HEK293 (cell line): Measurements from ENCODE around the gene CLASP2.

ENCODE experiments used
- CTCF ChIA-PET: fragments of 350-600 bp; formaldehyde crosslinking; extraction: SDS; loops from one replicate; lab custom pipeline; 2021; ENCODE audit warnings: antibody characterized with exemption; lab: Yijun Ruan, JAX
- POLR2A ChIA-PET: fragments of 300-600 bp; formaldehyde crosslinking; extraction: SDS; loops from one replicate; lab custom pipeline; 2020; ENCODE audit warnings: antibody characterized with exemption, inconsistent platforms; lab: Yijun Ruan, JAX
- H3K27ac ChIP-seq: fragments of 200-500 bp; sonication (Bioruptor generic); 2 replicates; pipeline ENCODE4 v1.5.1; 2014; ENCODE audit warnings: low read depth, low read length, control low read depth, inconsistent platforms; ENCODE audit errors: extremely low read depth
- H3K36me3 ChIP-seq, 2 experiments: fragments of 200-500 bp in 1 of 2; sonication (Bioruptor generic) in 1 of 2; 1 replicate in 1 of 2; 2 replicates in 1 of 2; pipeline ENCODE4 v1.5.1; 2014 to 2017; ENCODE audit warnings: inconsistent platforms in 2 of 2, low read length in 2 of 2; ENCODE audit not compliant: control insufficient read depth in 2 of 2, insufficient read depth in 1 of 2
- H3K4me1 ChIP-seq: fragments of 200-500 bp; sonication (Bioruptor generic); 2 replicates; pipeline ENCODE4 v1.5.1; 2014; ENCODE audit warnings: mild to moderate bottlenecking, low read length, inconsistent platforms; ENCODE audit not compliant: control insufficient read depth, insufficient read depth
- H3K4me3 ChIP-seq: 2 replicates; pipeline ENCODE4 v1.5.1; 2011; ENCODE audit warnings: low read depth, mild to moderate bottlenecking, control low read depth, low read length, moderate library complexity
- H3K9me3 ChIP-seq: fragments of 200-500 bp; sonication (Bioruptor generic); 2 replicates; pipeline ENCODE4 v1.5.1; 2014; ENCODE audit warnings: low read depth, low read length, inconsistent platforms; ENCODE audit not compliant: control insufficient read depth, insufficient read depth
- BCL11B ChIP-seq: fragments of 450-650 bp; formaldehyde crosslinking; IDR thresholded peaks from 2 replicates; pipeline ENCODE4 v1.5.1; 2016; ENCODE audit warnings: low read depth, missing biosample characterization, missing genetic modification characterization
- GLI2 ChIP-seq: fragments of 450-650 bp; formaldehyde crosslinking; IDR thresholded peaks from 2 replicates; pipeline ENCODE4; 2017; ENCODE audit warnings: missing biosample characterization, missing genetic modification characterization, low read depth, borderline replicate concordance
- MYNN ChIP-seq: fragments of 450-650 bp; formaldehyde crosslinking; IDR thresholded peaks from 2 replicates; pipeline ENCODE4 v1.5.1; 2016; ENCODE audit warnings: missing biosample characterization, missing genetic modification characterization, borderline replicate concordance
- ZBTB20 ChIP-seq: fragments of 450-650 bp; formaldehyde crosslinking; IDR thresholded peaks from 2 replicates; pipeline ENCODE4 v1.5.1; 2016; ENCODE audit warnings: missing biosample characterization, missing genetic modification characterization
- ZFP41 ChIP-seq: fragments of 450-650 bp; formaldehyde crosslinking; IDR thresholded peaks from 2 replicates; pipeline ENCODE4 v1.5.1; 2016; ENCODE audit warnings: missing biosample characterization, missing genetic modification characterization, borderline replicate concordance
- ZNF133 ChIP-seq: fragments of 450-650 bp; formaldehyde crosslinking; IDR thresholded peaks from 2 replicates; pipeline ENCODE4 v1.5.1; 2016; ENCODE audit warnings: missing biosample characterization, missing genetic modification characterization
- ZNF2 ChIP-seq: fragments of 450-650 bp; formaldehyde crosslinking; IDR thresholded peaks from 2 replicates; pipeline ENCODE4 v1.5.1; 2016; ENCODE audit warnings: missing biosample characterization, missing genetic modification characterization
- ZNF211 ChIP-seq: fragments of 450-650 bp; formaldehyde crosslinking; IDR thresholded peaks from 2 replicates; pipeline ENCODE4 v1.5.1; 2016; ENCODE audit warnings: low read depth, missing biosample characterization, missing genetic modification characterization
- ZNF266 ChIP-seq: fragments of 450-650 bp; formaldehyde crosslinking; IDR thresholded peaks from 2 replicates; pipeline ENCODE4 v1.5.1; 2016; ENCODE audit warnings: missing biosample characterization, missing genetic modification characterization, low read depth
- ZNF274 ChIP-seq, 2 experiments: fragments of 200-500 bp in 1 of 2; fragments of 450-650 bp in 1 of 2; sonication (Bioruptor generic) in 1 of 2; formaldehyde crosslinking in 1 of 2; IDR thresholded peaks; 2 replicates each; pipeline versions ENCODE4 v1.5.1 to v1.6.1; 2014 to 2016; ENCODE audit warnings: borderline replicate concordance in 1 of 2, inconsistent platforms in 1 of 2, low read length in 1 of 2, missing biosample characterization in 1 of 2, missing genetic modification characterization in 1 of 2
- ZNF302 ChIP-seq: fragments of 450-650 bp; formaldehyde crosslinking; IDR thresholded peaks from 2 replicates; pipeline ENCODE4 v1.5.1; 2016; ENCODE audit warnings: missing biosample characterization, missing genetic modification characterization, low read depth
- ZNF354C ChIP-seq: fragments of 450-650 bp; formaldehyde crosslinking; IDR thresholded peaks from 2 replicates; pipeline ENCODE4 v1.5.1; 2016; ENCODE audit warnings: missing biosample characterization, missing genetic modification characterization, low read depth, borderline replicate concordance
- ZNF404 ChIP-seq: fragments of 450-650 bp; formaldehyde crosslinking; IDR thresholded peaks from 2 replicates; pipeline ENCODE4 v1.5.1; 2017; ENCODE audit warnings: missing biosample characterization, missing genetic modification characterization
- ZNF514 ChIP-seq: fragments of 450-650 bp; formaldehyde crosslinking; IDR thresholded peaks from 2 replicates; pipeline ENCODE4 v1.5.1; 2016; ENCODE audit warnings: missing biosample characterization, missing genetic modification characterization
- ZNF529 ChIP-seq: fragments of 450-650 bp; formaldehyde crosslinking; IDR thresholded peaks from 2 replicates; pipeline ENCODE4 v1.5.1; 2017; ENCODE audit warnings: missing genetic modification characterization, missing biosample characterization; ENCODE audit not compliant: insufficient replicate concordance
- ZNF558 ChIP-seq: fragments of 450-650 bp; formaldehyde crosslinking; IDR thresholded peaks from 2 replicates; pipeline ENCODE4 v1.5.1; 2016; ENCODE audit warnings: missing biosample characterization, missing genetic modification characterization
- ZNF585B ChIP-seq: fragments of 450-650 bp; formaldehyde crosslinking; IDR thresholded peaks from 2 replicates; pipeline ENCODE4 v1.5.1; 2016; ENCODE audit warnings: missing biosample characterization, missing genetic modification characterization
- ZNF600 ChIP-seq: fragments of 450-650 bp; formaldehyde crosslinking; IDR thresholded peaks from 2 replicates; pipeline ENCODE4 v1.5.1; 2016; ENCODE audit warnings: missing biosample characterization, missing genetic modification characterization
- ZNF660 ChIP-seq: fragments of 450-650 bp; IDR thresholded peaks from 2 replicates; pipeline ENCODE4 v1.5.1; 2018; ENCODE audit warnings: missing biosample characterization, mild to moderate bottlenecking, missing genetic modification characterization
- ZNF843 ChIP-seq: fragments of 450-650 bp; formaldehyde crosslinking; IDR thresholded peaks from 2 replicates; pipeline ENCODE4 v1.5.1; 2016; ENCODE audit warnings: missing biosample characterization, missing genetic modification characterization
- ZXDB ChIP-seq: fragments of 450-650 bp; formaldehyde crosslinking; IDR thresholded peaks from 2 replicates; pipeline ENCODE4 v1.5.1; 2016; ENCODE audit warnings: missing biosample characterization, missing genetic modification characterization
- TF ChIP-seq, protein P1 (sequence below): fragments of 450-650 bp; formaldehyde crosslinking; IDR thresholded peaks from 2 replicates; pipeline ENCODE4 v1.5.1; 2017; ENCODE audit warnings: missing biosample characterization, missing genetic modification characterization
- TF ChIP-seq, protein P2 (sequence below): fragments of 450-650 bp; formaldehyde crosslinking; IDR thresholded peaks from 2 replicates; pipeline ENCODE4 v1.5.1; 2016; ENCODE audit warnings: missing biosample characterization, missing genetic modification characterization
- TF ChIP-seq, protein P3 (sequence below): fragments of 450-650 bp; IDR thresholded peaks from 2 replicates; pipeline ENCODE4 v1.5.1; 2018; ENCODE audit warnings: missing biosample characterization, missing genetic modification characterization

Gene CLASP2

DNA sequence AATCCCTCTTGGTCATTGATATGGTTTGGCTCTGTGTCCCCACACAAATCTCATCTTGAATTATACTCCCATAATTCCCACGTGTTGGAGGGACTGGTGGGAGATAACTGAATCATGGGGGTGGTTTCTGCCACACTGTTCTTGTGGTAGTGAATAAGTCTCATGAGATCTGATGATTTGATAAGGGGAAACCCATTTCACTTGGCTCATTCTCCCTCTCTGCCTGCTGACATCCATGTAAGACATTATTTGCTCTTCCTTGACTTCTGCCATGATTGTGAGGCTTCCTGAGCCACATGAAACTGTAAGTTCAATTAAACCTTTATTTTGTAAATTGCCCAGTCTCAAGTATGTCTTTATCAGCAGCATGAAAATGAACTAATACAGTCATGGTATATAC lies 171.0 kb downstream of the CLASP2 start (continued):
- TF ChIP-seq ZNF133 (tag by site-specific recombination) (no peak), GLI2 (no peak)

DNA sequence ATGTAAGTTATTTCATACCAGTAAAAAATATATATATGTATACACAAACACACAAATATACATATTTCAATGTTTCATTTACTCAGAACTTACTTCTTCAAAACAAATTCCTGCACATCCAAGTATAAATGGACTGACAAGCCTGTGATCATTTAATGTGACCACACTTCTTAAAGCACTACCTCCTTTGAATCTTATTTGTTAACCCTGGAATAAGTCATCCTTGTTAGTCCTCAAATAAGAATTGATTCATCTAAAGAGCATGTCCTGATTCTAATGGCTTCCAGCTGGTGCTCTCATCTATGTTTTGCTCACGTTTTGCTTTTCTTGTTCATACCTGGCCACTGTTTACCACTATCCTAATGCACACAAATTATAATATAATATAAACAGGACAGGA lies 173.9 kb downstream of the CLASP2 start:
- Histone ChIP-seq H3K27ac (no peak overlapping the region), H3K9me3 (no peaks in the 10 kb centered on the region), H3K4me3 (no peak overlapping the region), H3K36me3 (peaks cover 0 to 44% of the 10 kb centered on the region in 2 experiments; a peak in 2 of 3 replicates), H3K4me1 (no peaks in the 10 kb centered on the region)
- TF ChIP-seq, protein P1, sequence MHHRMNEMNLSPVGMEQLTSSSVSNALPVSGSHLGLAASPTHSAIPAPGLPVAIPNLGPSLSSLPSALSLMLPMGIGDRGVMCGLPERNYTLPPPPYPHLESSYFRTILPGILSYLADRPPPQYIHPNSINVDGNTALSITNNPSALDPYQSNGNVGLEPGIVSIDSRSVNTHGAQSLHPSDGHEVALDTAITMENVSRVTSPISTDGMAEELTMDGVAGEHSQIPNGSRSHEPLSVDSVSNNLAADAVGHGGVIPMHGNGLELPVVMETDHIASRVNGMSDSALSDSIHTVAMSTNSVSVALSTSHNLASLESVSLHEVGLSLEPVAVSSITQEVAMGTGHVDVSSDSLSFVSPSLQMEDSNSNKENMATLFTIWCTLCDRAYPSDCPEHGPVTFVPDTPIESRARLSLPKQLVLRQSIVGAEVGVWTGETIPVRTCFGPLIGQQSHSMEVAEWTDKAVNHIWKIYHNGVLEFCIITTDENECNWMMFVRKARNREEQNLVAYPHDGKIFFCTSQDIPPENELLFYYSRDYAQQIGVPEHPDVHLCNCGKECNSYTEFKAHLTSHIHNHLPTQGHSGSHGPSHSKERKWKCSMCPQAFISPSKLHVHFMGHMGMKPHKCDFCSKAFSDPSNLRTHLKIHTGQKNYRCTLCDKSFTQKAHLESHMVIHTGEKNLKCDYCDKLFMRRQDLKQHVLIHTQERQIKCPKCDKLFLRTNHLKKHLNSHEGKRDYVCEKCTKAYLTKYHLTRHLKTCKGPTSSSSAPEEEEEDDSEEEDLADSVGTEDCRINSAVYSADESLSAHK, result no peak
- TF ChIP-seq ZNF211 (tag by site-specific recombination), result no peak
- ChIA-PET CTCF (no interaction called here), POLR2A (no interaction called here)

DNA sequence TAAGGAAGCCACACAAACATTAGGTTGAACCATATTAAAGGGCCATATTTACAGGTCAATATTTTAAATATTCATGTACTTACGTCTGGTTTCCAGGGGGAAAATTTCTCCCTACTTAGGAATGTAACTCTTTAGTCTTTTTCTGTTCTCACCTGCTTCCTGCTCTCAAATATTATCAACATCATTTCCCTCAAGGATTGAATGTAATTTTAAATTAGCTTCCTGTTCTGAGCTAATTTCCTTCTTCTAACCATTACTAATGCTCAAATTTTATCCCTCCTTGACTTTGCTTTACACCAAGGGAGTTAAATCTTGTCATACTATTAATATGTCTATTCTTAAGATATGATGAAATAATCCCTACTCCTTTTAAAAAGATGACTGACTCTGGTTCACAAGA lies 174.5 kb downstream of the CLASP2 start:
- no peak for TF ChIP-seq ZNF354C (tag by site-specific recombination)
- TF ChIP-seq ZNF274 (IDR thresholded peaks at IDR 0.05; ENCODE audit: low read length), result no peak
- TF ChIP-seq ZNF274 (tag by site-specific recombination; IDR thresholded peaks at IDR 0.05; ENCODE audit: borderline replicate concordance), result no peak
- no peak for TF ChIP-seq ZNF514 (tag by site-specific recombination)
- no peak for TF ChIP-seq ZNF404 (tag by site-specific recombination)
- POLR2A ChIA-PET, result no interaction called here
- CTCF ChIA-PET, result no interaction called here
- Histone ChIP-seq H3K9me3 (no peaks in the 10 kb centered on the region), H3K27ac (no peak overlapping the region), H3K36me3 (peaks cover 0 to 47% of the 10 kb centered on the region in 2 experiments; a peak in 2 of 3 replicates), H3K4me3 (no peak overlapping the region), H3K4me1 (no peaks in the 10 kb centered on the region)

DNA sequence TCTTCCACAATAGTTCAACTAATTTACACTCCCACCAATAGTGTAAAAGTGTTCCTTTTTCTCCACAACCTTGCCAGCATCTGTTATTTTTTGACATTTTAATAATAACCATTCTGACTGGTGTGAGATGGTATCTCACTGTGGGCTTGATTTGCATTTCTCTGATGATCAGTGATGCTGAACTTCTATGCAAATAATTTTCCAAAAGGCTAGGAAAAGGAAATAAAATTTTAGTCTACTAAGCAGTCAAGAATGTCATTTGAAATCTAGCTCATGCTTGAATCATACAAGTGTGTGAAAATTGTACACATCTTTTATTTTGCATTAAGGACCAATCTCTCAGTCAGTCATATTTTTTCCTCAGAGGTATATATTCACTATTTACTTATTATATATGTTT lies 176.1 kb downstream of the CLASP2 start:
- ChIA-PET CTCF (no interaction called here), POLR2A (no interaction called here)
- Histone ChIP-seq H3K9me3 (no peaks in the 10 kb centered on the region), H3K27ac (no peak overlapping the region), H3K4me3 (no peak overlapping the region), H3K36me3 (peaks cover 0 to 58% of the 10 kb centered on the region in 2 experiments; a peak in 2 of 3 replicates), H3K4me1 (no peaks in the 10 kb centered on the region)
- TF ChIP-seq ZNF843 (tag by site-specific recombination), result no peak
- no peak for TF ChIP-seq ZNF2 (tag by site-specific recombination)
- TF ChIP-seq, protein P2, sequence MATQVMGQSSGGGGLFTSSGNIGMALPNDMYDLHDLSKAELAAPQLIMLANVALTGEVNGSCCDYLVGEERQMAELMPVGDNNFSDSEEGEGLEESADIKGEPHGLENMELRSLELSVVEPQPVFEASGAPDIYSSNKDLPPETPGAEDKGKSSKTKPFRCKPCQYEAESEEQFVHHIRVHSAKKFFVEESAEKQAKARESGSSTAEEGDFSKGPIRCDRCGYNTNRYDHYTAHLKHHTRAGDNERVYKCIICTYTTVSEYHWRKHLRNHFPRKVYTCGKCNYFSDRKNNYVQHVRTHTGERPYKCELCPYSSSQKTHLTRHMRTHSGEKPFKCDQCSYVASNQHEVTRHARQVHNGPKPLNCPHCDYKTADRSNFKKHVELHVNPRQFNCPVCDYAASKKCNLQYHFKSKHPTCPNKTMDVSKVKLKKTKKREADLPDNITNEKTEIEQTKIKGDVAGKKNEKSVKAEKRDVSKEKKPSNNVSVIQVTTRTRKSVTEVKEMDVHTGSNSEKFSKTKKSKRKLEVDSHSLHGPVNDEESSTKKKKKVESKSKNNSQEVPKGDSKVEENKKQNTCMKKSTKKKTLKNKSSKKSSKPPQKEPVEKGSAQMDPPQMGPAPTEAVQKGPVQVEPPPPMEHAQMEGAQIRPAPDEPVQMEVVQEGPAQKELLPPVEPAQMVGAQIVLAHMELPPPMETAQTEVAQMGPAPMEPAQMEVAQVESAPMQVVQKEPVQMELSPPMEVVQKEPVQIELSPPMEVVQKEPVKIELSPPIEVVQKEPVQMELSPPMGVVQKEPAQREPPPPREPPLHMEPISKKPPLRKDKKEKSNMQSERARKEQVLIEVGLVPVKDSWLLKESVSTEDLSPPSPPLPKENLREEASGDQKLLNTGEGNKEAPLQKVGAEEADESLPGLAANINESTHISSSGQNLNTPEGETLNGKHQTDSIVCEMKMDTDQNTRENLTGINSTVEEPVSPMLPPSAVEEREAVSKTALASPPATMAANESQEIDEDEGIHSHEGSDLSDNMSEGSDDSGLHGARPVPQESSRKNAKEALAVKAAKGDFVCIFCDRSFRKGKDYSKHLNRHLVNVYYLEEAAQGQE (tag by site-specific recombination), result no peak
- TF ChIP-seq ZXDB (tag by site-specific recombination), result no peak
- TF ChIP-seq ZNF585B, result no peak
- TF ChIP-seq ZNF302, result no peak
- no peak for TF ChIP-seq ZNF600
- no peak for TF ChIP-seq BCL11B (tag by site-specific recombination)
- no peak for TF ChIP-seq ZNF660
- TF ChIP-seq ZNF529 (tag by site-specific recombination), result no peak
- TF ChIP-seq MYNN (tag by site-specific recombination), result no peak
- no peak for TF ChIP-seq ZNF404 (tag by site-specific recombination)
- no peak for TF ChIP-seq ZBTB20 (tag by site-specific recombination)
- TF ChIP-seq ZNF558 (tag by site-specific recombination), result no peak
- TF ChIP-seq, protein P3, sequence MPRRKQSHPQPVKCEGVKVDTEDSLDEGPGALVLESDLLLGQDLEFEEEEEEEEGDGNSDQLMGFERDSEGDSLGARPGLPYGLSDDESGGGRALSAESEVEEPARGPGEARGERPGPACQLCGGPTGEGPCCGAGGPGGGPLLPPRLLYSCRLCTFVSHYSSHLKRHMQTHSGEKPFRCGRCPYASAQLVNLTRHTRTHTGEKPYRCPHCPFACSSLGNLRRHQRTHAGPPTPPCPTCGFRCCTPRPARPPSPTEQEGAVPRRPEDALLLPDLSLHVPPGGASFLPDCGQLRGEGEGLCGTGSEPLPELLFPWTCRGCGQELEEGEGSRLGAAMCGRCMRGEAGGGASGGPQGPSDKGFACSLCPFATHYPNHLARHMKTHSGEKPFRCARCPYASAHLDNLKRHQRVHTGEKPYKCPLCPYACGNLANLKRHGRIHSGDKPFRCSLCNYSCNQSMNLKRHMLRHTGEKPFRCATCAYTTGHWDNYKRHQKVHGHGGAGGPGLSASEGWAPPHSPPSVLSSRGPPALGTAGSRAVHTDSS (tag by site-specific recombination), result no peak
- TF ChIP-seq ZNF266 (tag by site-specific recombination), result no peak
- no peak for TF ChIP-seq ZFP41
